ENCODE results near the gene VAV1. TPM values are rescaled to one million over a fixed set of nuclear protein-coding genes. Genes with fewer than 3 reads are reported as not detected.

Gene VAV1
- total RNA-seq, 1 experiment from 2014 or later, result 3.0 TPM

DNA sequence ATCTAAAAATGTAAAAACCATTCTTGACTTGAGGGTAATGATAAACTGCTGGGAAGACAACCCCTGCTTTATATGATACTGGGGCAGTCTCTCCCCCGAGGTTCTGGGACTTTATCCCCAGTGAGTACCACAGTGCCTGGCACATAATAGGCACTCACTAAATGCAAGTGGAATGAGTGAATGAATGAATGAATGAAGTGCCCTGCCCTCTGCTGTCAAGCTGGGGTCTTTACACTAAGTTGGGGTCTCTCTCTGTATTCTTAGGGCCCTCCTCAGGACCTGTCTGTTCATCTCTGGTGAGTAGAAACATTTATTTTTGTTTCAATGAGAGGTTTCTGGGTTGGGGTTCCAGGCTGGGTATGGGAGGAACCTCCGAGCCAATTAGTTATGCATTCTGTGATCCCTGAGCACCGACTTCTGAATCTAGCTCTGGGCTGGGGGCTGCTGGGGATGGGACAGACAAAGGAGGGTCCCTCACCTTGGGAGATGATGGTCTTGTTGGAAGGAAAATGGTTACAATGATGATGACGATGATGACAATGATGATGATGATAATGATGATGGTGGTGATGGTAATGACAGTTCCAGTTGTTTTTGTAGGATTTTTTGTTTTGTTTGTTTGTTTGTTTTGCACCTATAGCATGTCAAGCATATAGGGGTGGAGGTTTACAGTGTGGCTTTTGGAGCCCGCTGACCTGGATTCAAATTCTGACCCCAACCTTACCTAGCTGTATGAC is 70.5 kb downstream of the VAV1 start:
- H3K27ac ChIP-seq (ENCODE audit: low read length), result no peak overlapping the region
- ChIA-PET POLR2A (ENCODE audit: unreplicated experiment) (no interaction called here), CTCF (no interaction called here)
- no peaks in the 10 kb centered on the region for H3K27me3 ChIP-seq (ENCODE audit: low read length)
- H3K9me3 ChIP-seq (ENCODE audit: low read length), result no peaks in the 10 kb centered on the region
- DNase-seq (no peak), ATAC-seq (no peak)
- H3K79me2 ChIP-seq (ENCODE audit: low read length), result no peaks in the 10 kb centered on the region
- H3F3A ChIP-seq (ENCODE audit: low read length, unreplicated experiment), result no peaks in the 10 kb centered on the region
- H3K4me1 ChIP-seq (ENCODE audit: insufficient read depth, low read length), result peaks cover 6% of the 10 kb centered on the region
- H3K9ac ChIP-seq (ENCODE audit: low read length), result no peak overlapping the region
- H4K20me1 ChIP-seq (ENCODE audit: low read length), result no peaks in the 10 kb centered on the region
- H3K9me2 ChIP-seq (replicated peaks; ENCODE audit: low read length), result no peaks in the 10 kb centered on the region
- TF ChIP-seq, protein P1, sequence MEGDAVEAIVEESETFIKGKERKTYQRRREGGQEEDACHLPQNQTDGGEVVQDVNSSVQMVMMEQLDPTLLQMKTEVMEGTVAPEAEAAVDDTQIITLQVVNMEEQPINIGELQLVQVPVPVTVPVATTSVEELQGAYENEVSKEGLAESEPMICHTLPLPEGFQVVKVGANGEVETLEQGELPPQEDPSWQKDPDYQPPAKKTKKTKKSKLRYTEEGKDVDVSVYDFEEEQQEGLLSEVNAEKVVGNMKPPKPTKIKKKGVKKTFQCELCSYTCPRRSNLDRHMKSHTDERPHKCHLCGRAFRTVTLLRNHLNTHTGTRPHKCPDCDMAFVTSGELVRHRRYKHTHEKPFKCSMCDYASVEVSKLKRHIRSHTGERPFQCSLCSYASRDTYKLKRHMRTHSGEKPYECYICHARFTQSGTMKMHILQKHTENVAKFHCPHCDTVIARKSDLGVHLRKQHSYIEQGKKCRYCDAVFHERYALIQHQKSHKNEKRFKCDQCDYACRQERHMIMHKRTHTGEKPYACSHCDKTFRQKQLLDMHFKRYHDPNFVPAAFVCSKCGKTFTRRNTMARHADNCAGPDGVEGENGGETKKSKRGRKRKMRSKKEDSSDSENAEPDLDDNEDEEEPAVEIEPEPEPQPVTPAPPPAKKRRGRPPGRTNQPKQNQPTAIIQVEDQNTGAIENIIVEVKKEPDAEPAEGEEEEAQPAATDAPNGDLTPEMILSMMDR (conservative IDR thresholded peaks at IDR 0.05; ENCODE audit: low read depth, low read length), result no peak
- no peak for TF ChIP-seq EZH2 (IDR thresholded peaks at IDR 0.05; ENCODE audit: low read length, unreplicated experiment)
- BruUV-seq (replicated peaks), result no TSS peak
- no peak overlapping the region for H3K4me3 ChIP-seq (ENCODE audit: low read length)
- H3K4me2 ChIP-seq (ENCODE audit: low read length), result no peak overlapping the region
- H3K36me3 ChIP-seq (ENCODE audit: low read depth, low read length), result no peaks in the 10 kb centered on the region
- intact Hi-C loops (cut with micrococcal nuclease), result no loop called here
- H2AFZ ChIP-seq (ENCODE audit: low read length), result no peak overlapping the region

DNA sequence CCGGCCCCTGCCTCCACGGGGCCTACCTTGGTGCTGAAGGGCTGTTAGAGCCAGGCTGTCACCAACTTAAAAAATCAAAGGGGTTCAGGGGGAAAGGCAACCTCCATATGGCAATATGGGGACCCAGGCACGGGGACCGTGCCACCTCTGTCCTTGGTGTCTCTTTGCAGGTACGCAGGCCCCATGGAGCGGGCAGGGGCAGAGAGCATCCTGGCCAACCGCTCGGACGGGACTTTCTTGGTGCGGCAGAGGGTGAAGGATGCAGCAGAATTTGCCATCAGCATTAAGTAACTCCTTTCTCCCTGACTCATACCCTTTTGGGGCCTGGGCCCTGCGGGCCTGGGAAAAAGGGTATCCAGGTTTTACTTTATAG is 75.3 kb downstream of the VAV1 start:
- DNase-seq (no peak), ATAC-seq (no peak)

GRCh38 chr19:6848986-6849385 is 76.5 kb downstream of the VAV1 start:
- no peak overlapping the region for H3K4me3 ChIP-seq (ENCODE audit: low read length)

More for the DNA sequence above, 75.3 kb downstream of the VAV1 start:
- Histone ChIP-seq H3K9me2 (replicated peaks; ENCODE audit: low read length) (no peaks in the 10 kb centered on the region), H3K27ac (ENCODE audit: low read length) (no peak overlapping the region), H2AFZ (ENCODE audit: low read length) (no peak overlapping the region), H3K27me3 (ENCODE audit: low read length) (no peaks in the 10 kb centered on the region), H3K4me3 (ENCODE audit: low read length) (no peak overlapping the region), H4K20me1 (ENCODE audit: low read length) (no peaks in the 10 kb centered on the region), H3F3A (ENCODE audit: low read length, unreplicated experiment) (no peaks in the 10 kb centered on the region), H3K36me3 (ENCODE audit: low read depth, low read length) (no peaks in the 10 kb centered on the region), H3K9ac (ENCODE audit: low read length) (no peak overlapping the region), H3K79me2 (ENCODE audit: low read length) (no peaks in the 10 kb centered on the region), H3K9me3 (ENCODE audit: low read length) (no peaks in the 10 kb centered on the region), H3K4me1 (ENCODE audit: insufficient read depth, low read length) (peaks cover 7% of the 10 kb centered on the region), H3K4me2 (ENCODE audit: low read length) (no peak overlapping the region)
- BruUV-seq (replicated peaks), result no TSS peak
- TF ChIP-seq EZH2phosphoT487 (IDR thresholded peaks at IDR 0.05; ENCODE audit: borderline replicate concordance, low read length) (no peak), EZH2 (IDR thresholded peaks at IDR 0.05; ENCODE audit: low read length, unreplicated experiment) (no peak)
- TF ChIP-seq, protein P1 (conservative IDR thresholded peaks at IDR 0.05; ENCODE audit: low read depth, low read length), result no peak
- ChIA-PET CTCF (no interaction called here), POLR2A (ENCODE audit: unreplicated experiment) (no interaction called here)
- intact Hi-C loops (cut with micrococcal nuclease), result no loop called here

More at GRCh38 chr19:6848986-6849385, 76.5 kb downstream of the VAV1 start:
- Histone ChIP-seq H3K9me3 (ENCODE audit: low read length) (no peaks in the 10 kb centered on the region), H3K27me3 (ENCODE audit: low read length) (no peaks in the 10 kb centered on the region), H3K79me2 (ENCODE audit: low read length) (no peaks in the 10 kb centered on the region), H2AFZ (ENCODE audit: low read length) (no peak overlapping the region), H3K9me2 (replicated peaks; ENCODE audit: low read length) (no peaks in the 10 kb centered on the region), H4K20me1 (ENCODE audit: low read length) (no peaks in the 10 kb centered on the region), H3K36me3 (ENCODE audit: low read depth, low read length) (no peaks in the 10 kb centered on the region), H3K4me1 (ENCODE audit: insufficient read depth, low read length) (peaks cover 7% of the 10 kb centered on the region), H3K4me2 (ENCODE audit: low read length) (no peak overlapping the region), H3K9ac (ENCODE audit: low read length) (no peak overlapping the region), H3K27ac (ENCODE audit: low read length) (no peak overlapping the region), H3F3A (ENCODE audit: low read length, unreplicated experiment) (no peaks in the 10 kb centered on the region)
- ChIA-PET CTCF (no interaction called here), POLR2A (ENCODE audit: unreplicated experiment) (no interaction called here)
- no peak for DNase-seq
- intact Hi-C loops (cut with micrococcal nuclease), result no loop called here
- no peak for ATAC-seq
- no TSS peak for BruUV-seq (replicated peaks)
- no peak for TF ChIP-seq EZH2 (IDR thresholded peaks at IDR 0.05; ENCODE audit: low read length, unreplicated experiment)
- no peak for TF ChIP-seq EZH2phosphoT487 (IDR thresholded peaks at IDR 0.05; ENCODE audit: borderline replicate concordance, low read length)
- TF ChIP-seq, protein P1 (conservative IDR thresholded peaks at IDR 0.05; ENCODE audit: low read depth, low read length), result no peak
